ENCODE data around the gene FHL3.

DNA sequence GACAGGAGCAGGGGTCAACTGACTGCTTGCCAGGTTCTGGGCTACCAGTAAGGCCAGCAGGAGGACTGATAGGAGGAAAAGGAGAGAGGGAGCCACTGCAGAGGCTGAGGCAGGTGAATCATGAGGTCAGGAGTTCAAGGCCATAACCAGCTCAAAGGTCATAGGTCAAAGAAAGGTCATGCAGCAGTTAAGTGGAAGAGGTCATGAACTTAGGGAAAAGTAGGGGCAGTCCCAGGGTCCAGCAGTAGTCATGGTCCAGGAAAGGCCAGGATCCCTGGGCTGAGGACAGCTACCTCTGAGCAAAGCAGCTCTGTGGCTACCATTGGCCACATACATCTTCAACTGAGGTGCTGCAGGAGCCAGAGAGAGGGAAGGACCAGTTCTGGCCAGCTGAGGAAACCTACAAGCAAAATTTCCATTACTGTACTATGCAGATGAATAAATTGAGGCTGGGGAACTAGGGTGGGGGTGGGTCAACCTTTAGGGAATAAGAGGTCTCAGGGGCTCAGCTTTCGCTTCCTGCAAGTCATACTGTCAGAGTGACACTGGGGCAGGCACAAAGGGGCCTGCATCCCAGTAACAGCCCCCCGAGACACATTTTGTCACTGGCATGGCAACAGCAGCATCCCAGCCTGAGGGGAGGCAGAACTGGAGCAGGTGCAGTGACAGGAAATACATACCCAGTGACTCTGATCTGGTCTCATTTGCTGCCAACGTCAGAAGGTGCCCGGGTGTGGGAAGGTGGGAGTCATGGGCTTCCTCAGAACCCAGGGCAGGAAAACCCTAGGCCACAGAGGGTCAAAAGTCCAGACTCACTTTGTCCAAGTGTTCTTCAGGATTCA, 53.3 kb downstream of the FHL3 start:
- TF ChIP-seq, protein P1, sequence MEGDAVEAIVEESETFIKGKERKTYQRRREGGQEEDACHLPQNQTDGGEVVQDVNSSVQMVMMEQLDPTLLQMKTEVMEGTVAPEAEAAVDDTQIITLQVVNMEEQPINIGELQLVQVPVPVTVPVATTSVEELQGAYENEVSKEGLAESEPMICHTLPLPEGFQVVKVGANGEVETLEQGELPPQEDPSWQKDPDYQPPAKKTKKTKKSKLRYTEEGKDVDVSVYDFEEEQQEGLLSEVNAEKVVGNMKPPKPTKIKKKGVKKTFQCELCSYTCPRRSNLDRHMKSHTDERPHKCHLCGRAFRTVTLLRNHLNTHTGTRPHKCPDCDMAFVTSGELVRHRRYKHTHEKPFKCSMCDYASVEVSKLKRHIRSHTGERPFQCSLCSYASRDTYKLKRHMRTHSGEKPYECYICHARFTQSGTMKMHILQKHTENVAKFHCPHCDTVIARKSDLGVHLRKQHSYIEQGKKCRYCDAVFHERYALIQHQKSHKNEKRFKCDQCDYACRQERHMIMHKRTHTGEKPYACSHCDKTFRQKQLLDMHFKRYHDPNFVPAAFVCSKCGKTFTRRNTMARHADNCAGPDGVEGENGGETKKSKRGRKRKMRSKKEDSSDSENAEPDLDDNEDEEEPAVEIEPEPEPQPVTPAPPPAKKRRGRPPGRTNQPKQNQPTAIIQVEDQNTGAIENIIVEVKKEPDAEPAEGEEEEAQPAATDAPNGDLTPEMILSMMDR (IDR thresholded peaks at IDR 0.05) = no peak
- no peak for TF ChIP-seq POLR2A (IDR thresholded peaks at IDR 0.05)

Data from heart left ventricle (tissue), 13 donors.